Measurements from ENCODE around the gene DOCK9.
A peak's percentile ranks its signal among the peaks of the same experiment; 100 is the strongest.
"Not testable (repeated sequence)": the region's sequence is repeated elsewhere in the genome, so short reads cannot be mapped to it uniquely, and the experiment has no call there.

DOCK9 gene

DNA sequence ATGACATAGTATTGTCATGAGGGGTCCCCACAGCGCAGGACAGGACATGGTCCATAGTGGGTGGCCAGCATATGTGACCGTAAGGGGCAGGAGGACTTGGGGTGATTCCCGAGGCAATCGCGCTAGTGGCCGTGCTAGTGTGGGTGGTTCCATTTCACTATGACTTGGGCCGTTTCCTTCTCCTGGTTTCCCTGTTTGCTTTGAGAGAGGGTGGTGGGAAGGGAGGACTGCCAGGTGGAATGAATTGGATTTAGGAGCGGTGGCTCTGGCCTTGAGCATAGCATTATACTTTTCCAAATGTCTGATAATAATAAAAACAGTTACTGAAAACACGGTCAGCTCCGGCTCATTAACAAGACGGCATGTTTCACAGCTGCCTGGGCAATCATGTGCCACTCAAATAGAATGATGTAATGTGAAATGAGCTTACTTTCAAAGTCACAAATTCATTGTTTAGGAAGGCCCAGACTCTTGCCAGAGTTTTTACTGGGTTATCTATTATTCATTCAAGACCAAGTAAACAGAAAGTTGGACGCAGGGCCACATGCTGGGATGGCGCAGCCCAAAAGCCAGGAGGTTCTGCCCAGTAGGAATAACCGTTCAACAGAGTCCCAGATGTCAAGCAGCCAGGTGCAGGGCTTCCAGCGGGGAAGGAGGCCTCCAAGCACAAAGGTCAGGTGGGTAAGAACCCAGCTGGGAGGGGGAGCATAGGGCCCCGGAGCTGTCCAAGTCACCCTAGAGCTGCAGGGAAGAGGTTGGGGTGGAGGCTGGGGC lies 205.8 kb downstream of the DOCK9 start:
- no peak for DNase-seq (ENCODE audit: low read depth)

DNA sequence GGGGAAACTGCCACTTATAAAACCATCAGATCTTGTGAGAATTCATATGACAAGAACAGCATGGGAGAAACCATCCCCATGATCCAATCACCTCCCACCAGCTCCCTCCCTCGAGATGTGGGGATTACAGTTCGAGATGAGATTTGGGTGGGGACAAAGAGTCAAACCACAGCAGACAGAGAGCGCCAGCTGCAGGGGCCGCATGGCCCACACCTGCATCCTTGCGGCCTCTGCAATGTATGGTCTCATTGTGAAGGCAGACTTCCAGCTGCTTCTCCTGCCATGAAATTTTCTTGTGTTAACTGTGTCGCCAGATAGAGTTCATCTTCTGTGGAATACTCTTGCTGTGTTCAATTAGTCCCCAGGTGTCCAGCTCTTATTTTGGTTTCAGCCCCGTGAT lies 208.1 kb downstream of the DOCK9 start:
- no peak for DNase-seq (ENCODE audit: low read depth)

DNA sequence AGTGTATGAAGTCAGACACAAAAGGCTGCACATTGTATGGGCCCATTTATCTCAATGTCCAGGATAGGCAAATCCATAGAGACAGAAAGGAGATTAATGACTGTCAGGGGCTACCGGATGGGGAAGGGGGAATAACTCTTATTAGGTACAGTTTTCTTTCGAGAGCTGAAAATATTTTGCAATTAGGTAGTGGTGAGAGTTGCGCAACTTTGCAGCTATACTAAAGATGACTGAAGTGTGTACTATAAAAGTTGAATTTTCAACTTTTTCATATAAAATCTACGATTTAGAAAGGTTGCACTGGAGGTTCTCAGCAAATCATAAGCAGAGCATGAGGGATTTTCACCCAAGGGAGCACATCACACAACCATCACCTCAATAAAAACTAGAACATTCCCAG lies 209.3 kb downstream of the DOCK9 start:
- no peak for DNase-seq (ENCODE audit: low read depth)

DNA sequence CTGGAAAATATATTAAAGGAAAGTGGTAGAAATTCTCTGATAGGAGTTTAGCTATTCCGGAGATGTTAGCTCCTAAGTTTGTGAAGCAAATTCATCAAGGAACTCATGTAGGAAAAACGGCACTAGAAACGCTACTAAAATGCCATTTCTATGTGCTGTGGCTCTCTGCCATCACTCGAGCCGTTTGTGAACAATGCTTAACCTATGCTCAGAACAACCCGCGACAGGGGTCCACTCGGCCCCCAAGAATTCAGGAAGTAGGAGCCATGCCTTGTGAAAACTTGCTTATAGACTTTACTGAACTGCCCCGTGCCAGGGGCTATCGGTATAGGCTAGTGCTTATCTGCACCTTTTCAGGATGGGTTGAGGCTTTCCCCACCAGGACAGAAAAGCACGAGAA lies 211.2 kb downstream of the DOCK9 start:
- DNase-seq (ENCODE audit: low read depth), result no peak

DNA sequence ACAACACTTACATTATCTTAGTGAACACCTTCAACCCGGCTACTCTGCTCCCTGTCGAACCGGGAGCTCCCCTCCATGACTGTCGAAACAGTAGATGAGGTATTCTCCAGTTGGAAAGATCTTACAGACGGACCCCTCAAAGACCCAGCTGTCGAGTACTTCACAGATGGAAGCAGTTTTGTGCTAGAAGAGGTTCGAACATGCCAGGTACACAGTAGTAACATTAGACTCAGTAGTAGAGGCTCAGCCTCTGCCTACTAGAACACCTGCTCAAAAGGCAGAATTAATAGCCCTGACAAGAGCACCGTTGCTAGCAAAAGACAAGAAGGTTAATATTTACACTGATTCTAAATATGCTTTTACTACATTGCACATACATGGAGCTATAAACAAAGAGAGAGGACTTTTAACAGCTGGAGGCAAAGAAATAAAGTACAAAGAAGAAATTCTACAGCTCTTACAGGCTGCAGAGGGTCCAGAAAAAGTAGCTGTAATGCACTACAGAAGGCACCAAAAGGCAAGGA lies 211.8 kb downstream of the DOCK9 start:
- no peak for DNase-seq (ENCODE audit: low read depth)

DNA sequence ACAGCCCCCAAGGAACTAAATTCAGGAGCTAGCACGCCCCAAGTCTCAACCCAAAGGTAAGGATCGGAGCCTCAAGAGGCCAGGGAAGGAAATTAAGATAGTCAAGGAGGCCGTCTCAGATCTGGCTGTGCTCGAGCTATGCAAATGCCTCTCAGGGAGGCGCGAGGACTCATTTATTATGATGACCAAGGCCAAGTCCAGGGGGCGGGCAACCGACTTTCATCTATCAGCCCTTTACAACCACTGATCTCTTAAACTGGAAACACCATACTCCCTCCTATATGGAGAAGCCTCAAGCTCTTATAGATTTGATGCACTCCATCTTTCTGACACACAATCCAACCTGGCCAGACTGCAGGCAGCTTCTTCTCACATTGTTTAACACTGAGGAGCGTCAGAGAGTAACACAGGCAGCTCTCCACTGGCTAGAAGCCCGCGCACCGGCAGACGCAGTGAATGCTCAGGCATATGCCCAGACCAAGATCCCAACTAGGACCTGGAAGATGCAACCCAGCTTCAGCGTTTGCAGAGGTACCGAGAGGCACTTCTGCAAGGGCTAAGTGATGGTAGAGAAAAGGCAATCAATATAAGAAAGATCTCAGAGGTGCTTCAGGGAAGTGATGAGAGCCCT lies 215.8 kb downstream of the DOCK9 start:
- no peak for DNase-seq (ENCODE audit: low read depth)

DNA sequence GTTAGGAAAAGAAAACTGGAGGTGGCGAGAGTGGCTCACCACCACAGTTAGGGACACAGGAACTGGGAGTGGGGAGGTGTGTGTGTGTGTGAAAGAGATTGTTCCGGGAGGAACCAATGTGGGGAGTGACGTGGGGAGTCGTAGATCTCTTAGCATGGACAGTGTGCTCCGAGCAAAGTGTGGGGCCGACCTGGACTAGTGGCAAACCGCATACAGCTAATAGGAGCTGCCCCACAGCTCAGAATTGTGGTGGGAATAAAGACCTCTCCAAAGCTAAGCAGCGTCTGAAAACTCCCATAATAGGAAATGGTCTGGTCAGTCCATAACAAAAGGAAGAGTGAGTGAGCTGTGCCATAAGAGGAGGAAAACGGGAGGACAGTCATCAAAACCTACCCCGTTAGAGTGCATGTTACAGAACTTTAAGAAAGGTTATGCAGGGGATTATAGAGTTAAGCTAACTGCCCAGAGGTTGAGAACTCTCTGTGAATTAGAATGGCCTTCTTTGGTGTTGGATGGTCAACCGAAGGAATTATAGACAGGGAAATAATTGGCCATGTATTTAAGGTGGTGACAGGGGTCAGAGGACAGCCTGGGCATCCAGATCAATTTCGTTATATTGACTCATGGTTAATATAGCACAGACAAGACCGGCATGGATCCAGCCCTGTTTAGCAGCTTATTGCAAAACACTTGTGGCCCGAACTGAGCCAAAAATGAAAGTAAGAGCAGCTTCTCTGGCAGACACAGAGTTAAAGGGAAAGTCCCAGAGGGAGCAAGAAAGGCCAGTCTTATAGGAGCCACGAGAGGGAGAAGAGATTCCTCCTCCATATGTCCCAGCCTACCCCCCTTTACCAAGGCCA lies 216.5 kb downstream of the DOCK9 start:
- peak; percentile 38 for DNase-seq (ENCODE audit: low read depth)

DNA sequence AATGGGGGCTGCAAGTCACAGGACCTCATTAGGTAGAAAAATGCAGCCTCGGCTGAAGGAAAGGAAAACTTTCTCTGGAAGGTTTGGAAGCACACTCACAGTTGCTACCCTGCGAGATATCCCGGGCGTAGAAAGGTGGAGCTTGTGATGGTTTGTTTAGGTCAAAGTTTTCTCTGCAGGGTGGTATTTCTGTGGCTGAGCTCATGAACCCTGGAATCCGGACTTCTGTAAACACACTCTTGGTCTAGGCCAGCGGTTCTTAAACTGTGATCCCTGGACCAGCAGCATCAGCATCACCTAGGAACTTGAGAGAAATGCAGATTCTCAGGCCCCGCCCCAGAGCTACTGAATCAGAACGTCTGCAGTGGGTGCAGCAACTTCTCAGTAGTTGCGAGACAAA lies 222.1 kb downstream of the DOCK9 start:
- no peak for DNase-seq (ENCODE audit: low read depth)

DNA sequence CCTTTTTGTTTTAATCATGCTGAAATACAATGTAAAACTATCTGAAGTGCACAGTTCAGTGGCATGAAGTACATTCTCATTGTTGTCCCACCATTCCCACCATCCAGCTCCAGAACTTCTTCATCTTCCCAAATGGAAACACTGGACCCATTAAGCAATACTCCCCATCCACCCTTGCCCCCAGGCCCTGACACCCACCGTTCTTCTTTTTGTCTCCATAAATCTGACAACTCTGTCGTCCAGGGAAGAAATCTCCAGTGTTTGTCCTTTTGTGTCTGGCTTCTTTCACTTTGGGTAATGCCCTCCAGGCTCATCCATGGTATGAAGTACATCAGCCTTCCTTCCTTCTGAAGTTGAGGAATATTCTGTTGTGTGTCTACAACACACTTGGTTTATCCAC lies 222.7 kb downstream of the DOCK9 start:
- DNase-seq (ENCODE audit: low read depth), result no peak

DNA sequence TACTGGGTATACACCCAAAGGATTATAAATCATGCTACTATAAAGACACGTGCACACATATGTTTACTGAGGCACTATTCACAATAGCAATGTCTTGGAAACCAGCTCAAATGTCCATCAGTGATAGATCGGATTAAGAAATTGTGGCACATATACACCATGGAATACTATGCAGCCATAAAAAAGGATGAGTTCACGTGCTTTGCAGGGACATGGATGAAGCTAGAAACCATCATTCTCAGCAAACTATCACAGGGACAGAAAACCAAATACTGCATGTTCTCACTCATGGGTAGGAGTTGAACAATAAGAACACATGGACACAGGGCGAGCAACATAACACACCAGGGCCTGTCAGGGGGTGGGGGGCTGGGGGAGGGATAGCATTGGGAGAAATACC lies 223.4 kb downstream of the DOCK9 start:
- DNase-seq (ENCODE audit: low read depth), result not testable (repeated sequence)

DNA sequence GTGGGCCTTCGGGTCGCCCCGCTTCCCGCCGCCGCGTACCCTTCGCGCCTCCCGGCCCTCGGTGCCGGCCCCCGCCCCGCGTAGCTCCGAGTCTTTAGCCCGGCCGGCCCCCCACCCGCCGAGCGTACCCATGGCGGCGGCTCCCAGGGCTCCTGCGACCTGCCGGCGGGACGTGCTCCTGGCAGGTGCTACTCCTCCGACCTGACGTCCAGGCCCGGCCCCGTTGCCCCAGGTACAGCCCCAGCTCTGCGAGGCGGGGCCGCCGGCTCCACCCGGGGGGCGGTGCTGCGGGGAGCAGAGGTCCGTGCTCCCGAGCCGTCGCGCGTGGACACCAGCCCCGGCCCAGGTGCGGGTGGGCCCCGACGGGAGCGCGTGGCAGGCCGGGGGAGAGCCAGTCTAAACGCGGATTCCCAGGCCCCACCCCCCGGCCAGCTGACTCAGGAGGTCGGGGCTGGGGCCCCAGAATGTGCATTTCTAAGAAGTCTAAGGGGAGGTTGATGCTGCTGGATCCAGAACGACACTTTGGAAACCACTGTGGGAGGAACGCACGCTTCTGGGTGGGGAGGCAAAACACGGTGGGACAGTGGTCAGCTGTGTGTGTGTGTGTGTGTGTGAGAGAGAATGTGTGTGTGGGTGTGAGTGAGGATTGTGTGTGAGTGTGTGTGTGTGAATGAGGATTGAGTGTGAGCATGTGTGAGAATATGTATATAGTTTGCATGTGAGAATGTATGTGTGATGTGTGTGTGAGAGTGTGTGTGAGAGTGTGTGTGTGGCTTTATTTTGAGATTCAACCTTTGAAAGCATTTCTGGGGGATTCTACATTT lies 225.2 kb downstream of the DOCK9 start, which contains the start of gene SLC15A1:
Gene SLC15A1, minus strand, starts transcription at position 206 of the 824 bp plus-strand sequence. Its CDS starts 74 bp downstream, at position 132.
- no peak for DNase-seq (ENCODE audit: low read depth)

DNA sequence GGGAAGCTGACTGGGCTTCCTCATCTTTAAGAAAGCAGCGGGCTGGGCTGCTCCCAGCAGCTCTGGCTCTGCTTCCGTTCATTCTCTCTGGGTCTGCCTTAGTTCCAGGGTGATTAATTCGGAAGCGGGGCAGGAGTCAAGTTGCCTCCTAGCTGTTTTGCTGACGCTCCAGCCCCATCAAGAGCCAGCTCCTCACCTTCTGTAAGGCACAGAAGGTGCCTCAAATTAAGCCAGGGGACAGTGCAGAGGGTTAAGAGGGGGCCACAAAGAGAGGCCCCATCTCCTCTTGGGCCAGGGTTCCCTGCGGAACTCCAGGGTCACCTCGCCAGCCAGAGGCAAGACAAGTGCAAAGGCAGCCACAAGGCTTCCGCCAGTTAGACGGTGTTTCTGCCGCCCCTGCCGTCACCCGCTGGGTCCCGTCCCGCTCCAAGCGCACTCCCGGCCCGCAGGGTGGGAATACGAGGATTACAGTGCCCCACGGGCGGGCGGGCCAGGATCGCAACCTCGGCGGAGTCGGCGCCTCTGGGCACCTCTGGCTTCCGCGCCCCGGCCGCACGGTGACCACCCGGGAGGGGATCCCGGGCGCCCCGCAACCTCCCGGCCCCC lies 225.9 kb downstream of the DOCK9 start:
- DNase-seq (ENCODE audit: low read depth), result peak; percentile 25

DNA sequence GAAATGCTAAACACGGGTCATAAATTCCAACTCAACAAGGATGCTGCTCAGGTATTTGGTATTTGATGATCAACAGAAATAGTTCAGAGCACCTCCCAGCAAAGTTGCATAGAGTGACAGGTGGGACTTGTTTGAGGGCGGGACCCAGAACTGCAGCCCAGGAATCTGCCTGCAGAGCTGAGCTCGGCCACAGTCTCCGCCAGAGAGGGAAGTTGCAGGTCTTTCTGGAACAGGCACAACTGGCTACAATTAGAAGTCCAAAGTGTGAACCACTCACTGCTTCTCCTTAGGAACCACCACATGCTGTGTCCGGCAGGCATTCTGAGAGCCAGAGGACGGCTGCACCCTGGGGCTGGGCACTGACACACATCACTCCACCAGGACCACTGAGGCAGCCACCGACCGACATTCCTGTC lies 226.5 kb downstream of the DOCK9 start:
- no peak for DNase-seq (ENCODE audit: low read depth)

DNA sequence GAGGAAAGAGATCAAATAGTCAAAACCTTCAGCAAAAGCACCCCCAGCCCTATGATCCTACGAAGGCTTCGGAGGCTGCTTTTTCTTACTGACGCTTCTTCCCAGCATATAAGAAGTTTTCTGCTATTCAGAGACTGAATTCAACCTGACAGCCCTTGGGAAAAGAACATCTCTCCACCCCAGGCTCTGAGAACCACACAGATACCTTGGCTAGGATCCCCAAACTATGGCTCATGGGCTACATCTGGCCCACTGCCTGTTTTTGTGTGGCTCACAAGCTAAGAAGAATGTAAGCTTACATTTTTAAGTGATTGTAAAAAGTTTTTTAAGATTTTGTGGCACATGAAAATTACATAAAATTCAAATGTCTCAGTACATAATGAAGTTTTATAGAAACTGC lies 228.4 kb downstream of the DOCK9 start:
- DNase-seq (ENCODE audit: low read depth), result peak; percentile 67

DNA sequence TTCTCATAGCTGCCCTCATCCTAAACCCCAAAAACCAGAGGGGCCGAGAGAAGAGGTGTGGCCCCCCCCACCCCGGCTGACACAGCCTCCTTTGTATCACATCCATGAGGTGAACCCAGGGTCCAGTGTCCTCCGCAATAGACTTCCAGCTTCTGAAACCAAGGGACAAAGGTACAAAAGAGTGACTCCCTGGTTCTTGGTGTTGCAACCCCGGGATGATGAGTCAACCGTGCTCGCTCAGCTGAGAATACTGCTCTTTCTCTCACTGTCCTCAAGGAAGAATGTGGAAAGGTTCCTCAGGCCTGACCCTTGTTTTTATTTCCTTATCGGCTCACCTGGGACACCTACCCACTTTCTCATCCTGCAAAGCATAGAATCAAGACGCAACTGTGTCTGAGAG lies 230.9 kb downstream of the DOCK9 start:
- no peak for DNase-seq (ENCODE audit: low read depth)

Data from stromal cell of bone marrow (primary cell).